LNCaP clone FGC (cell line): Measurements from ENCODE around the gene CLDN15.
A peak's percentile ranks its signal among the peaks of the same experiment; 100 is the strongest.

Source experiments
- DNase-seq: peaks from one replicate; pipeline ENCODE4 v3.0.0-alpha.2; 2011; ENCODE audit warnings: low read depth
- H3K4me3 ChIP-seq: 2 replicates; pipeline ENCODE4 v1.5.1; 2011; ENCODE audit warnings: mild to moderate bottlenecking, low read depth, low read length, control low read depth
- CTCF ChIP-seq: IDR thresholded peaks from 2 replicates; pipeline ENCODE4 v1.5.1; 2012; ENCODE audit warnings: mild to moderate bottlenecking; ENCODE audit not compliant: control insufficient read depth, insufficient read depth; ENCODE audit errors: extremely low read depth

Gene CLDN15

GRCh38 chr7:101218236-101219125, 19.1 kb downstream of the CLDN15 start:
- DNase-seq = no peak
- no peak for TF ChIP-seq CTCF

DNA sequence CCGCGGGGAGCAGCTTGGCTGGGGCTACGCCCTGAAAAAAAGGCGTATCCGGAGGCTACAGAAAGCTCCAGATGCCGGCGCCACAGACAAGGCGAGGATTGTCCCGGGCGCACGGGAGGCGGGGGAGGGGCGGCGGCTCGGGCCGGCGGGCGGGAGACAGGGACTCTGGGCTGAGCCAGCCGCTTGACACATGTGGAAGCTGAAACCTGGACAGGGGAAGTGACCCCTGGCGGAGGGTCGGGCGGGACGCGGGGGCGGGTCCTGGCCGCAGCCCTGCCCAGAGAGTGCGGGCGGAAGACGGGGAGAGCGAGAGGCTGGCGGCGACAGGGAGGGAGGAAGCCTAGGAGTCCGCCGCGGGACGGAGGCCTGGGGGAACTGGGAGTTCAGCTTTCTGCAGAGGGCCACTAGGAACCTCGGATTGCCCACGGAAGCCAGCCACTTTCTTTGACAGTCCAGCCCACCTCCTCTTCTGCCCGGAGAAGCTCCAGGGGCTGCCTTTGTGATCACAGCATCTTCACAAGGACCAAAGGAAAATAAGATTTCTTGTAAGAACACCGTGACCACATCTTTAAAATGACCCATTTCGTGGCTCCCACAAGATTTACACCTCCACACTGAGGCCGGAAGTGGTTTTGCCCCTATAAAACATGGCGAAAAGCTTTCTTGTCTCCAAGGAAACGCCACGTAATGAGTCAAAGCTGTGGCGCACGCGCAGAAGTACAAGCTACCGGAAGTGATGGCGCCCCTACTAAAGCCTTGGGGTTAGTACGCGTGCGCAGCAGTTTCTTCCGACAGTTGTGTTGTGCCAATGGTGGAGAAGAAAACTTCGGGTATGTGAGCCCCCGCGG, 20.0 kb downstream of the CLDN15 start, which contains the start of the genes PLOD3 and ZNHIT1:
Gene PLOD3 (minus strand): TSS at position 194 of the 848 bp plus-strand sequence. CDS start 307 bp downstream, outside the sequence.
Gene ZNHIT1 (plus strand): TSS at position 778 of the 848 bp plus-strand sequence. CDS start 31 bp downstream, at position 809.
- H3K4me3 ChIP-seq = peak within 1 kb of the TSS; percentile 96
- peak; percentile 7; the same call in 1 of the 2 replicates for TF ChIP-seq CTCF
- peak; percentile 93 for DNase-seq

More at GRCh38 chr7:101218236-101219125, 19.1 kb downstream of the CLDN15 start:
- peak overlapping the region; percentile 96 for H3K4me3 ChIP-seq

DNA sequence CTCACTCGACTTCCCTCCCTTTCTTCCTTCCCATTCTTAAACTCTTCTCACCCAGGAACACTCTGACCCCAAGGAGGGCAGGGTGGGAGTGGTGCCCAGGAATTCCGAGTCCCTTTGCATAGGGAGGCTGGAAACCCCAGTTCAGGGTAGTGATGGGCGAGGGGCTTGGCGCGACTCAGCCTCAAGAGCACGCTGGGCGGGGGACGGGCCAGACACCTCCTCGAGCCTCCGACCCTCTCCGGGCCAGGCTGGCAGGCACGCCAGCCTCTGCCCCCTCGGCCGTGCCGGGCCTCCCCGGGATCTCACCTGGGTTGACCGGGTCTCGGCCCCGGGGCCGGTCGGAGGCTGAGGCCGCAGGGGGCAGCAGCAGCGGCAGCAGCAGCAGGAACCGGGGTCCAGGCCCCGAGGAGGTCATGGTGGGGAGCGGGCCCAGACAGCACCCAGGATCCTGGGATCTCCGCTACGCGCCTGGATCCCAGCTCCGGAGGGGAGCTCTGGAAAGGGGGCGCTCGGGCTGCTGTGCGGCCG, 20.7 kb downstream of the CLDN15 start:
- TF ChIP-seq CTCF = no peak
- peak overlapping the region; percentile 96 for H3K4me3 ChIP-seq
- no peak for DNase-seq

- no peak for TF ChIP-seq CTCF
- no peak for DNase-seq
- H3K4me3 ChIP-seq = peak overlapping the region; percentile 96
Observed at GRCh38 chr7:101216001-101216859, 21.4 kb downstream of the CLDN15 start.

- no peak for TF ChIP-seq CTCF
Observed at GRCh38 chr7:101212014-101212413, 25.6 kb downstream of the CLDN15 start.

DNA sequence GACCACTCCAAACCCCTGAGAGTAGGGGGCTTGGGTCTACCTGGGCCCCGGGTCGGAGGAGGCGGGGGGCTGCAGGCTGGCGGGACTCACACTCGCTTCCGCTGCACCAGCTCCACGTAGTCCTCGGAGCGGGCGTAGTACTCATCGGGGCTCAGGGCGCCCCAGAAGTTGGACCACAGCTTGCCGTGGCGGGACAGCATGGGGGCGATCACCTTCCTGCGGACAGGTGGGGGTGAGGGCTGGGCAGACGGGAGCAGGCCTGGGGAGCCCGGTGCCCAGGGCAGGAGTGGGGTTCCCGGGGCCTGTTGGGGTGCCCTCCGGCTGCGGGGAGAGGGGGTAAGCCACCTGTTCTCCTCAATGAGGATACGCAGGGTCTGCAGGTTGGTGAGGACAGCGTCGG, 26.1 kb downstream of the CLDN15 start:
- no peak overlapping the region for H3K4me3 ChIP-seq
- TF ChIP-seq CTCF = no peak
- DNase-seq = no peak

More at GRCh38 chr7:101212014-101212413, 25.6 kb downstream of the CLDN15 start:
- DNase-seq = no peak
- H3K4me3 ChIP-seq = no peak overlapping the region
